NCI-H460 (cell line): ENCODE data around the gene TRPV2. TPM values are rescaled to one million over a fixed set of nuclear protein-coding genes. Genes with fewer than 3 reads are reported as not detected.

Experiments
- DNase-seq: peaks from one replicate; pipeline ENCODE4 v3.0.0-alpha.2; 2016; ENCODE audit warnings: low read depth; ENCODE audit errors: extremely low read depth
- small RNA-seq, 2 experiments: library from RNA; depleted of rRNA; stranded (forward); fragments of <200 nt; gene quantifications; one replicate each; pipeline ENCODE3, GENCODE V24; 2014
- total RNA-seq: library from RNA; depleted of rRNA; stranded (reverse); fragments of >200 nt; shearing (Covaris generic); gene quantifications from 2 replicates; pipeline ENCODE4 v1.2.3, GENCODE V29; 2014; rRNA removed

TRPV2 gene
- total RNA-seq, 1 experiment from 2014 or later: 33.4 TPM

DNA sequence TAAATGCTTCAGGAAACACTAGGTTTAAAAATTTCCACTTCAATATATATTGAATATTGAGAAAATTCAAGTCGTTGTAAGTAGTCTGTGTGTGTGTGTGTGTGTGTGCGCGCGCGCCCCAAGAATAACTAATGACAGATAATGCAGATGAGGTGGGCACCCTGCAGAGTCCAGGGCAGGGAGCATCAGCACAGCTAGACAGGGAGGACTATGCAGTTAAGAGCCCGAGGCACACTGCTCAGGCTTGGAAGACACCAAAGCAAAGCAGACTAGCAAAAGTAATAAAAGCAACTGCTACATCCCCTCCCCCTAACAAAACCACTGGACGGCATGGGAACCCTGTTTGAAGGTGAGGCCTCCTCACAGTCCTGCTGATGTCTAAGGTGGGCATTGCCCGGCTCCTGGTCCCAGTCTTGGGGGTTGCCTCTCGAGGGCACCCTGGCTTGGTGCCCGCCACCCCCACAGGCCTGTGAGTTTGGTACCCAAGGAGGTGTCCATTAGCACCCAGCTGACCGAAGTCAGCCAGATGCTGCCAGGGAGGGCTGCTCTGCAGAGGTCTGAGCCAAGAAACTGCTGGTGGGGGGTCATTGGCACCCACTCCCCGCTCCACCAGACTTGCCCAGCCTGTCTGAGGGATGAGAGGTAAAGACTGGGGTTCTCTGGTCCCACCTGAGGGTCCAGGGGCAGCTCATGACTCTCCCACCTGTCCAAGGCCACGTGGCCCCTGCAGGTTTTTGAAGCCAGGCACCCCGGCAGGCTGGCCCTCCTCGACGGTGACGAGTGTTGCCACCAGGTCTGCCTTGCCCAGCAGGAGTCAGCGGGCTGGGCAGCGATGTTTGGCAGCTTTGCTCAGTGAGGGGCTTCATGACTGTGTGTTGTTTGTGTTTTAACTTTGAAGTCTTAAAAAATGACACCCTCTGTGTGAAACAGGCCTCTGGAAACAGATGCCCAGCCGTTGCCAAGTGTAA is 58.0 kb downstream of the TRPV2 start:
- DNase-seq: no peak

GRCh38 chr17:16474012-16474725 is 58.8 kb downstream of the TRPV2 start:
- no peak for DNase-seq

- DNase-seq: no peak
Measured at GRCh38 chr17:16475179-16475704, 59.9 kb downstream of the TRPV2 start.

DNA sequence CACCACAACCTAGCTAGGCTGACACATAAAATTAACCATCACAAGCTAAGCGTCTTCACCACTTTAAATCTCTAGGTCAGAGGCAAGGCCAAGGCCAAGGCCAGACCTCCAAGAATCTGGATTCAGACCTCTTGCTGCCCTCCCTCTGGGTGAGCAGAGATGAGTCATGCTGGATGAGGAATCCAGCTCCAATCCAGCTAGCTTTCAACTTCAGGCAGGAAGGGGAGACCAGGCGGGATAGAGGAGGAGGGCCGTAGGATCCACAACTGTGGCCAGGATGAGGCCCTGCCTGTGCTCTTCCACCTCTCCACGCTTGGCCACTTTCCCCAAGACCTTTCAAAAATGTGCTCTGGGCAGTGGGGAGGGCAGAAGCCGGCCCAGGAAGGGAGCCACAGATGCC is 61.9 kb downstream of the TRPV2 start:
- DNase-seq: no peak

GRCh38 chr17:16477666-16478065 is 62.3 kb downstream of the TRPV2 start:
- no peak for DNase-seq

DNA sequence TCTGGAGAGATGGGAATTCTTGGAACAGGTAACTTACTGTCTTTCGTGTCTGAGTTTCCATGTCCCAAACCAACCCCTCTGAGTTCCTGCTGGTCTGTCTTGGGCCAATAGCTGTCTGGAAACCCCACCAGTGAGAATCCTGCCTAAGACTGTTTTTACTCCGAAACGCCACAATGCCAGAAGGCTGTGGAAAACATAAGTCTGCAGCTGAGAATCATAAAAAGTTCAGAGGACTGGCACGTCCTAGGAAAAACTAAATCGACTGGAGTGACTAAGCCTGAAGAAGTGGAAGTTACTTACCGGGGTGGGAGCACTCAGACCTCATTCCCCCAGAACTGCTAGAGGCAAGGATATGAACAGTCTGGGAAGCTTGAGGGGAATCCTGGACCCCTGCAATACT is 63.3 kb downstream of the TRPV2 start:
- DNase-seq: no peak

- DNase-seq: no peak
Measured at GRCh38 chr17:16479264-16479663, 63.9 kb downstream of the TRPV2 start.

- DNase-seq: no peak
Measured at GRCh38 chr17:16480995-16481394, 65.6 kb downstream of the TRPV2 start.

DNA sequence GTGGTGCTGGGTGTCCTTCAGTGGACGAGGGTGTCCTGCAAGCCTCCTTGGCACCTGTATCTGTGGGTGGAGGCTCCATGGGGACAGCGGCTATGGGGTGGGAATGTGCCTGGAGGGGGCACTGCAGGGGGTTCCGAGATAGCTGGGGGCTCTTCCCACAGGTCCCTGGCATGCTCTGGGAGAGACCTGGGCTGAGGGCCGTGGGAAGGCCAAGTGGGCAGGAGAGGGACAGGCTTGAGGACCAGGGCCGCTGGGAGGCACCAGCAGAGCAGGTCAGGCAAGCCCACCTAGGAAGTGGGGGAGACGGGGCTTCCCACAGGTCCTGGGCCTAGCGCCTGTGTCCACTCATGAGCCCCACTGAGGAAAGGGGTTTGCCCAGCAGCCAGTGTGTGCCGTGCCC is 66.9 kb downstream of the TRPV2 start:
- no peak for DNase-seq

GRCh38 chr17:16483021-16483645 is 67.8 kb downstream of the TRPV2 start:
- DNase-seq: no peak

GRCh38 chr17:16484445-16485175 is 69.2 kb downstream of the TRPV2 start:
- no peak for DNase-seq

Small RNA genes within 50 kb of the gene (small RNA-seq; reads per million reads assigned to genes)
- 0 reads per million in 2 experiments for gene SNORD49A
- 0 reads per million in 2 experiments for gene SNORD65

Other genes with a start within 250 kb of the TRPV2 start
- gene NCOR1, start 200.0 kb upstream of the TRPV2 start, total RNA-seq: 61.5 and 72.8 TPM in 2 replicates
- 11.9 and 13.8 TPM in 2 replicates for gene PIGL, start 198.4 kb upstream of the TRPV2 start, total RNA-seq
- gene CENPV, start 62.1 kb upstream of the TRPV2 start, total RNA-seq: 60.1 and 61.4 TPM in 2 replicates
- 1,439 and 1,479 TPM in 2 replicates for gene UBB, start 34.5 kb upstream of the TRPV2 start, total RNA-seq
- 0.17 and 0.32 TPM in 2 replicates for gene LRRC75A, start 76.6 kb downstream of the TRPV2 start, total RNA-seq
- gene ZNF287, start 153.6 kb downstream of the TRPV2 start, total RNA-seq: 5.4 and 5.5 TPM in 2 replicates
- 5.3 and 5.4 TPM in 2 replicates for gene ZNF624, start 238.3 kb downstream of the TRPV2 start, total RNA-seq